A549 treated with AZD9567 at 1 μM for 4 hours (cell line): ENCODE data around the gene ZNF491. TPM values are rescaled to one million over a fixed set of nuclear protein-coding genes. Genes with fewer than 3 reads are reported as not detected.

ENCODE experiments used
- total RNA-seq: library from RNA; stranded (reverse); fragments of 200-300 nt; extraction: Qiagen RNA extraction; gene quantifications from 5 replicates; pipeline ENCODE4 v1.2.3, GENCODE V29; 2022; ENCODE audit not compliant: insufficient read depth

Gene ZNF491
- not detected in 5 replicates for total RNA-seq

DNA sequence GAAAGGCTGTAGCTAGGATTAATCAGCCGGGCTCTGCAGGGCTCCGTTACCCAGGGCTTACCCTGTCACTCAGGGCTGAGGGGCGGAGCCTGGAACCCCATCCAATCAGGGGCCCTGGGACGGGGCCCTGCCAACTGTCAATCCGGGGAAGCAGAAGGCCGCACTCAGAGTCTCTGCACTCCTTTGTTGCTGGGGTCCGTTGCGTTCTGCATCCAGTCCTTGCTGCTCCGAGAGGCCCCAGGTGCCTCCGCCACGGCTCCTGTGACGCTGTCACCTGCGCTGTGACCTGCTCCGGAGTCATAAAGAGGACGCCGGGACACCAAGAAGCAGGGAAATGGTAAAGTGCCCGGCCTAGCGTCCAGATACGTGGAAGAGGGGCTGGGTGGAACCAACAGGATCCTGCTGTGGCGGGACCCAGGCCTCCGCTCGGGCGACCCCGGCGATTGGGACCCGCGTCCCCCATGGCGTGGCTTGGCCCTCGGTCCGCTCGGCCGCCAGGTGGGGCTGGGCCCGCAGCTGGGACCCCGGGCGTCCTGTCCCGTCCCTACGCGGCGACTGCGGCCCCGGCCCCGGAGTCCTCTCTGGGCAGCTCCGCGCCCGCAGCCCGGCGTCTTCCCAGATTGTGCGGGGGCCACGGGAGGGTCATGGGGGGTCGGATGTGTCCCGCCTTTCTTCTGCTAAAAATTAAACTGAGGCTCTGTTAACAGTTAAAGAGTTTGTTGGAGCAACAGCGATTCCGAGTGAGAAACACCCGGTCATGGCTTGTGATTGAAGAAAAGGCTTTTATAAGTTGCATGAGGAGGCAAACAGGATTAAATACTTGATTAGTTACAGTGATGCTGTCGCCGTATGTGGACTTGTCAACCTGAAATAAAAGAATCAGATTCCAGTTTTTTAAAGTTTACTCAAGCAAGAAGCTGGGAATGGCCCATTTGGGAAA is at the start of gene ZNF491:
ZNF491 (plus strand) TSS at position 133 of the 940 bp plus-strand sequence. CDS start 7,431 bp downstream, outside the sequence.

GRCh38 chr19:11766597-11767591 is 31.4 kb upstream of the ZNF491 start, which contains the start of gene ZNF441:
Gene ZNF441, plus strand, starts transcription at chr19:11767000. Its CDS starts 194 bp downstream, at chr19:11767194.

DNA sequence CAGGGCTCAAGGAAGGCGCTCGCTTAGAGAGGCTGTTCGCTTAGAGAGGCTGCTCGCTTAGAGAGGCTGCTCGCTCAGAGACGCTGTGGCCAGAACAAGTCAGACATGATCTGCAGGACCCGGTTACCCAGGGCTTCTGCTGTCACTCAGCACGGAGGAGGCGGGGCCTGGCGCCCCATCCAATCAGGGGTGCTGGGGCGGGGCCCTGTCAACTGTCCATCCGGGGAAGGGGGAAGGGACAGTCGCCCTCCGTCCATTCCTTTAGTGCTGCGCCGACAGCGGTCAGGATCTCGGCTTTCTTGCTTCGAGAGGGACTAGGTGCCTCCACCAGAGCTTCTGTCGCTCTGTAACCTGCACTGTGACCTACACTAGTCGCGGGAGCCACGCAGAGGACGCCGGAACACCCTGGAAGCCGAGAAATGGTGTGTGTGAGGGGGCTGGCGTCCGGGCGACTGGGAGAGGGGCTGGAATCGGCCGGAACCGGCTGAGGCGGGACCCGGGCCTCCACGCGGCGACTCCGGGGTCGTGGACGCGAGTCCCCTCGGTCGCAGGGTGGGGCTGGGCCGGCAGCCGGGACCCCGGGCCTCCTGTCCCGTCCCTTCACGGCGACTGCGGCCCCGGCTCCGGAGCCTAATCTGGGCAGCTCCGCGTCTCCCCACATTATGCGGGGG is 15.8 kb downstream of the ZNF491 start, which contains the start of gene ZNF440:
ZNF440 (plus strand) TSS at position 245 of the 671 bp plus-strand sequence; CDS start at position 420, 175 bp downstream.

DNA sequence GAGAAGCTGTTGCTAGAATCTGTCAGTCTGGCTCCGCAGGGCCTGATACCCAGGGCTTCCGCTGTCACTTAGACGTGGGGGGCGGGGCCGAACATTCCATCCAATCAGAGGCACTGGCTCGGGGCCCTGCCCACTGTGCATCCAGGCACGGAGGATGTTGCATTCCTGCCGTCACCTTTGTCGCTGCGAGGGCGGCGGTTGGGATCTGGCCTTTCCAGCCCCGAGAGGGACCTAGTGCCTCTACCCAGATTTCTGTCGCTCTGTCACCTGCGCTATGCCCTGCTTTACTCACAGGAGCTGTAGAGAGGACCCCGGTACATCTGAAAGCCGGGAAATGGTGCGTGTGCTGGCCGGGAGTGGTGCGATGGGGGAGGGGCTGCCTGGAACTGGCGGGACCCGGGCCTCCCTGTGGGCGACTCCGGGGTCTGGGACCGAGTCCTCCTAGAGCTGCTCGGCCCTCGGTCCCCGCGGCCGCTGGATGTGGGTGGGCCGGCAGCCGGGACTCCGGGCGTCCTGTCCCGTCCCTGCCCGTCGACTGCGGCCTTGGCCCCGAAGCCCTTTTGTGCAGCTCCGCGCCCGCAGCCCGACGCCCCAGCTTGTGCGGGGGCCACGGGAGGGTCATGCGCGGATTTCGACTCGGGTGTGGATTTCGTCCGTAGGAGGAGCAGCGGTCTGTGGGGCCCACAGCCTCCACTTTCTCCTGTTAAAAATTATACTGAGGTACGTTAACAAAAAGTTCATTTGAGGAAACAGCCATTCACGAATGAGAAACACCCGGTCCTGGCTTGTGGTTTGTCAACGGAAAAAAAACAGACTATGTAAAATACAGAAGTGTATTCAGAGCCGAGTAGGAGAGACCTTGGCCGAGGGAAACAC is 50.5 kb downstream of the ZNF491 start, which contains the start of gene ZNF439:
ZNF439 (plus strand) TSS at position 133 of the 876 bp plus-strand sequence; CDS start at position 275, 142 bp downstream.

Other genes with a start within 250 kb of the ZNF491 start
- 99.5 to 130 TPM (median 110 TPM) in 5 replicates for gene ELOF1, start 239.3 kb upstream of the ZNF491 start, total RNA-seq
- gene ACP5, start 220.9 kb upstream of the ZNF491 start, total RNA-seq: 0.24 to 0.40 TPM (median 0.32 TPM) in 4 of 5 replicates, not detected in the other
- 3.9 to 6.2 TPM (median 4.2 TPM) in 5 replicates for gene ZNF627, start 201.0 kb upstream of the ZNF491 start, total RNA-seq
- 2.2 to 9.0 TPM (median 2.7 TPM) in 5 replicates for gene ZNF823, start 59.6 kb upstream of the ZNF491 start, total RNA-seq
- gene ZNF441, start 31.5 kb upstream of the ZNF491 start, total RNA-seq: 0.02 to 0.07 TPM in 2 of 5 replicates, not detected in the others
- gene ZNF440, start 15.8 kb downstream of the ZNF491 start, total RNA-seq: 0.05 to 0.12 TPM (median 0.07 TPM) in 4 of 5 replicates, not detected in the other
- not detected in 5 replicates for gene ZNF439, start 50.2 kb downstream of the ZNF491 start, total RNA-seq
- not detected in 5 replicates for gene ZNF69, start 89.3 kb downstream of the ZNF491 start, total RNA-seq
- 0.27 to 0.33 TPM (median 0.32 TPM) in 4 of 5 replicates, not detected in the other for gene ZNF700, start 126.6 kb downstream of the ZNF491 start, total RNA-seq
- not detected in 5 replicates for gene ZNF763, start 166.5 kb downstream of the ZNF491 start, total RNA-seq
- not detected in 5 replicates for gene ZNF433, start 237.2 kb downstream of the ZNF491 start, total RNA-seq